Thyroid gland (tissue), 4 donors: ENCODE data around the gene NRIP3.

Source experiments
- POLR2A ChIP-seq, 2 donors: fragments of 450-650 bp; IDR thresholded peaks; one replicate each; pipeline ENCODE4 v1.6.1; 2017; ENCODE audit warnings: antibody characterized with exemption in 2 of 2, mild to moderate bottlenecking in 2 of 2, moderate library complexity in 1 of 2
- TF ChIP-seq, protein P1 (sequence below), 6 experiments: fragments of 200-600 bp in 3 of 6; fragments of 450-650 bp in 3 of 6; sonication (generic) in 3 of 6; IDR thresholded peaks; one replicate each; pipeline ENCODE4 v1.5.1; 2016 to 2019; ENCODE audit warnings: antibody characterized with exemption in 6 of 6, mild to moderate bottlenecking in 2 of 6, inconsistent platforms in 1 of 6, moderate library complexity in 1 of 6

DNA sequence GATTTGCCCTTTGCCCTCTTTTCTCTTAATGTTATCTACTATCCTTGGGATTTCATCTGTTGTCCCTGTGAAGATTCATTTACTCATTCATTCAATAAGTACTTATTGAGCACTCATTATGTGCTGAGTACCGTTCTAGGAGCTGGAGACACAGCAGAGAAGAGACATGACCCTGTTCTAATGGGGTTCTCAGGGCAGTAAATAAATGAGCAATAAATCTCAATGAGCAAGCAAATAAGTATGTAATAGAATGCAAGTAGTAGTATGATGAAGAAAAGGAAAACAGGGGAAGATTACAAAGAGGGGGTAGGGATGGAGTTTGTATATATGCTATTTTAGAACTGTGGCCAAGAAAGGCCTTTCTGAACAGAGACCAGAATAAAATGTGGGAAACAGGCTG is 34.2 kb upstream of the NRIP3 start:
- no peak for TF ChIP-seq POLR2A (IDR thresholded peaks at IDR 0.05)
- TF ChIP-seq, protein P1, sequence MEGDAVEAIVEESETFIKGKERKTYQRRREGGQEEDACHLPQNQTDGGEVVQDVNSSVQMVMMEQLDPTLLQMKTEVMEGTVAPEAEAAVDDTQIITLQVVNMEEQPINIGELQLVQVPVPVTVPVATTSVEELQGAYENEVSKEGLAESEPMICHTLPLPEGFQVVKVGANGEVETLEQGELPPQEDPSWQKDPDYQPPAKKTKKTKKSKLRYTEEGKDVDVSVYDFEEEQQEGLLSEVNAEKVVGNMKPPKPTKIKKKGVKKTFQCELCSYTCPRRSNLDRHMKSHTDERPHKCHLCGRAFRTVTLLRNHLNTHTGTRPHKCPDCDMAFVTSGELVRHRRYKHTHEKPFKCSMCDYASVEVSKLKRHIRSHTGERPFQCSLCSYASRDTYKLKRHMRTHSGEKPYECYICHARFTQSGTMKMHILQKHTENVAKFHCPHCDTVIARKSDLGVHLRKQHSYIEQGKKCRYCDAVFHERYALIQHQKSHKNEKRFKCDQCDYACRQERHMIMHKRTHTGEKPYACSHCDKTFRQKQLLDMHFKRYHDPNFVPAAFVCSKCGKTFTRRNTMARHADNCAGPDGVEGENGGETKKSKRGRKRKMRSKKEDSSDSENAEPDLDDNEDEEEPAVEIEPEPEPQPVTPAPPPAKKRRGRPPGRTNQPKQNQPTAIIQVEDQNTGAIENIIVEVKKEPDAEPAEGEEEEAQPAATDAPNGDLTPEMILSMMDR (IDR thresholded peaks at IDR 0.05), result no peak
